Measurements from ENCODE around the gene FAXDC2. TPM values are rescaled to one million over a fixed set of nuclear protein-coding genes. Genes with fewer than 3 reads are reported as not detected.

FAXDC2 gene
- total and polyA plus RNA-seq, 10 of the 15 experiments (the other 5 are each of a cell fraction or from before 2014, with no cell fraction given): 0.13 to 1.8 (median 0.35) TPM

- H4K20me1 ChIP-seq (ENCODE audit: control insufficient read depth, insufficient read depth): no peaks in the 10 kb centered on the region
- WGBS (ENCODE audit: insufficient coverage, insufficient replicate concordance, low lambda C conversion rate, missing lambda C conversion rate): 99% methylated on average over 11 of the region's 11 CpGs
- H3K4me3 ChIP-seq: no peak overlapping the region
- no peak for TF ChIP-seq YBX1 (IDR thresholded peaks at IDR 0.05)
- TF ChIP-seq PKNOX1 (IDR thresholded peaks at IDR 0.05): no peak
- TF ChIP-seq JUNB (IDR thresholded peaks at IDR 0.05): no peak
- TF ChIP-seq ATF7 (IDR thresholded peaks at IDR 0.05; ENCODE audit: low read depth): no peak
- no peak for TF ChIP-seq ZSCAN29 (IDR thresholded peaks at IDR 0.05)
- TF ChIP-seq CBX3 (IDR thresholded peaks at IDR 0.05; ENCODE audit: borderline replicate concordance, low read depth): no peak
- no peak for TF ChIP-seq MAX (IDR thresholded peaks at IDR 0.05; ENCODE audit: low read depth, low read length)
- POLR2A ChIA-PET: no interaction called here
- H3K9ac ChIP-seq (ENCODE audit: control insufficient read depth, insufficient read depth, low read length): no peak overlapping the region
- no peak for DNase-seq (ENCODE audit: low read depth, low spot score)
- RAD21 ChIA-PET (ENCODE audit: unreplicated experiment): no interaction called here
- H3K36me3 ChIP-seq (ENCODE audit: control insufficient read depth in 2 of 2, insufficient read depth in 2 of 2, low read length in 1 of 2): peaks cover 28 to 57% of the 10 kb centered on the region in 2 experiments
- H2AFZ ChIP-seq (ENCODE audit: control insufficient read depth, low read depth, low read length): no peak overlapping the region
- BruUV-seq (replicated peaks): TSS peak; percentile 31
- in situ Hi-C loops (cut with MboI): loop anchor here (5.0 kb wide), 1 partner anchor 37 kb away; the partner anchor contains the start of gene FAXDC2
- H3K4me1 ChIP-seq (ENCODE audit: control insufficient read depth, insufficient read depth, low read length): no peaks in the 10 kb centered on the region
- H3K27me3 ChIP-seq (replicated peaks in 1 of 2; ENCODE audit: control insufficient read depth in 2 of 2, insufficient read depth in 2 of 2, low read length in 1 of 2): no peaks in the 10 kb centered on the region
- H3K27ac ChIP-seq (ENCODE audit: control insufficient read depth, insufficient read depth): no peak overlapping the region
- SMC1A ChIA-PET (ENCODE audit: uncharacterized antibody, unreplicated experiment): no interaction called here
- no peak for ATAC-seq
- FAIRE-seq: no peak
- no peaks in the 10 kb centered on the region for H3K79me2 ChIP-seq (ENCODE audit: control insufficient read depth, insufficient read depth, low read length)
- no peaks in the 10 kb centered on the region for H3K9me3 ChIP-seq (replicated peaks; ENCODE audit: control insufficient read depth, insufficient read depth, low read length)
- CTCF ChIA-PET: interaction anchor here (0.6 to 0.8 kb wide), 2 partner anchors 57 to 164 kb away, joined by 5 to 7 read pairs; no protein-coding TSS in a partner anchor
- no peak overlapping the region for H3K4me2 ChIP-seq (ENCODE audit: control insufficient read depth, insufficient read depth)
- intact Hi-C loops (cut with micrococcal nuclease; ENCODE audit: unreplicated experiment): no loop called here
These were observed 35.4 kb downstream of the FAXDC2 start for GRCh38 chr5:154815025-154815424.
